ENCODE results near the gene CLDN9. TPM values are rescaled to one million over a fixed set of nuclear protein-coding genes. Genes with fewer than 3 reads are reported as not detected.

CLDN9 gene
- total and polyA plus RNA-seq, 9 of the 15 experiments (the other 6 are each of a cell fraction or from before 2014, with no cell fraction given) = 0.12 to 0.44 (median 0.22) TPM; not detected in 4

DNA sequence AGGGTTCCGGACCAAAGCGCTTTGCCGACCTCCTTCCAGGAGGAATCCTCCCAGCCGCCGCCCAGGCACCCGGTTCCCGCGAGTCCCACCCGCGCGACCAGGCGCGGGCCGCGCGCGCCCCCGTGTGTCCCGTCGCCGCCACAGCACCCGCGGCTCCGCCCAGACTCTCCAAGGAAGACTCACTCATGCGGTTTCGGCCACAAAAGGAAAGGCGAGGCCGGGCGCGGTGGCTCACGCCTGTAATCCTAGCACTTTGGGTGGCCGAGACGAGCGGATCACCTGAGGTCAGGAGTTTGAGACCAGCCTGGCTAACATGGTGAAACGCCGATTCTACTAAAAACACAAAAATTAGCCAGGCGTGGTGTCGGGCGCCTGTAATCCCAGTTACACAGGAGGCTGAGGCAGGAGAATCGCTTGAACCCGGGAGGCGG lies 29.0 kb upstream of the CLDN9 start (continued):
- TF ChIP-seq NCOA4 (IDR thresholded peaks at IDR 0.05; ENCODE audit: partially characterized antibody) (no peak), SNRNP70 (optimal IDR thresholded peaks at IDR 0.05; ENCODE audit: low read depth, low read length) (no peak), ZNF785 (CRISPR knock-in tag; IDR thresholded peaks at IDR 0.05) (no peak), PRPF4 (IDR thresholded peaks at IDR 0.05; ENCODE audit: insufficient read depth, low read depth, low read length, poor library complexity, severe bottlenecking) (no peak)
- TF ChIP-seq, protein P1, sequence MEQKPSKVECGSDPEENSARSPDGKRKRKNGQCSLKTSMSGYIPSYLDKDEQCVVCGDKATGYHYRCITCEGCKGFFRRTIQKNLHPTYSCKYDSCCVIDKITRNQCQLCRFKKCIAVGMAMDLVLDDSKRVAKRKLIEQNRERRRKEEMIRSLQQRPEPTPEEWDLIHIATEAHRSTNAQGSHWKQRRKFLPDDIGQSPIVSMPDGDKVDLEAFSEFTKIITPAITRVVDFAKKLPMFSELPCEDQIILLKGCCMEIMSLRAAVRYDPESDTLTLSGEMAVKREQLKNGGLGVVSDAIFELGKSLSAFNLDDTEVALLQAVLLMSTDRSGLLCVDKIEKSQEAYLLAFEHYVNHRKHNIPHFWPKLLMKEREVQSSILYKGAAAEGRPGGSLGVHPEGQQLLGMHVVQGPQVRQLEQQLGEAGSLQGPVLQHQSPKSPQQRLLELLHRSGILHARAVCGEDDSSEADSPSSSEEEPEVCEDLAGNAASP (IDR thresholded peaks at IDR 0.05) = no peak
- TF ChIP-seq, protein P2, sequence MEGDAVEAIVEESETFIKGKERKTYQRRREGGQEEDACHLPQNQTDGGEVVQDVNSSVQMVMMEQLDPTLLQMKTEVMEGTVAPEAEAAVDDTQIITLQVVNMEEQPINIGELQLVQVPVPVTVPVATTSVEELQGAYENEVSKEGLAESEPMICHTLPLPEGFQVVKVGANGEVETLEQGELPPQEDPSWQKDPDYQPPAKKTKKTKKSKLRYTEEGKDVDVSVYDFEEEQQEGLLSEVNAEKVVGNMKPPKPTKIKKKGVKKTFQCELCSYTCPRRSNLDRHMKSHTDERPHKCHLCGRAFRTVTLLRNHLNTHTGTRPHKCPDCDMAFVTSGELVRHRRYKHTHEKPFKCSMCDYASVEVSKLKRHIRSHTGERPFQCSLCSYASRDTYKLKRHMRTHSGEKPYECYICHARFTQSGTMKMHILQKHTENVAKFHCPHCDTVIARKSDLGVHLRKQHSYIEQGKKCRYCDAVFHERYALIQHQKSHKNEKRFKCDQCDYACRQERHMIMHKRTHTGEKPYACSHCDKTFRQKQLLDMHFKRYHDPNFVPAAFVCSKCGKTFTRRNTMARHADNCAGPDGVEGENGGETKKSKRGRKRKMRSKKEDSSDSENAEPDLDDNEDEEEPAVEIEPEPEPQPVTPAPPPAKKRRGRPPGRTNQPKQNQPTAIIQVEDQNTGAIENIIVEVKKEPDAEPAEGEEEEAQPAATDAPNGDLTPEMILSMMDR (IDR thresholded peaks at IDR 0.05 in 2 of 3, conservative IDR thresholded peaks at IDR 0.05 in 1 of 3; ENCODE audit: insufficient read depth in 2 of 3, low read depth in 1 of 3, low read length in 3 of 3) = peak; percentile 90 to 95 (median 90)
- TF ChIP-seq, protein P3, sequence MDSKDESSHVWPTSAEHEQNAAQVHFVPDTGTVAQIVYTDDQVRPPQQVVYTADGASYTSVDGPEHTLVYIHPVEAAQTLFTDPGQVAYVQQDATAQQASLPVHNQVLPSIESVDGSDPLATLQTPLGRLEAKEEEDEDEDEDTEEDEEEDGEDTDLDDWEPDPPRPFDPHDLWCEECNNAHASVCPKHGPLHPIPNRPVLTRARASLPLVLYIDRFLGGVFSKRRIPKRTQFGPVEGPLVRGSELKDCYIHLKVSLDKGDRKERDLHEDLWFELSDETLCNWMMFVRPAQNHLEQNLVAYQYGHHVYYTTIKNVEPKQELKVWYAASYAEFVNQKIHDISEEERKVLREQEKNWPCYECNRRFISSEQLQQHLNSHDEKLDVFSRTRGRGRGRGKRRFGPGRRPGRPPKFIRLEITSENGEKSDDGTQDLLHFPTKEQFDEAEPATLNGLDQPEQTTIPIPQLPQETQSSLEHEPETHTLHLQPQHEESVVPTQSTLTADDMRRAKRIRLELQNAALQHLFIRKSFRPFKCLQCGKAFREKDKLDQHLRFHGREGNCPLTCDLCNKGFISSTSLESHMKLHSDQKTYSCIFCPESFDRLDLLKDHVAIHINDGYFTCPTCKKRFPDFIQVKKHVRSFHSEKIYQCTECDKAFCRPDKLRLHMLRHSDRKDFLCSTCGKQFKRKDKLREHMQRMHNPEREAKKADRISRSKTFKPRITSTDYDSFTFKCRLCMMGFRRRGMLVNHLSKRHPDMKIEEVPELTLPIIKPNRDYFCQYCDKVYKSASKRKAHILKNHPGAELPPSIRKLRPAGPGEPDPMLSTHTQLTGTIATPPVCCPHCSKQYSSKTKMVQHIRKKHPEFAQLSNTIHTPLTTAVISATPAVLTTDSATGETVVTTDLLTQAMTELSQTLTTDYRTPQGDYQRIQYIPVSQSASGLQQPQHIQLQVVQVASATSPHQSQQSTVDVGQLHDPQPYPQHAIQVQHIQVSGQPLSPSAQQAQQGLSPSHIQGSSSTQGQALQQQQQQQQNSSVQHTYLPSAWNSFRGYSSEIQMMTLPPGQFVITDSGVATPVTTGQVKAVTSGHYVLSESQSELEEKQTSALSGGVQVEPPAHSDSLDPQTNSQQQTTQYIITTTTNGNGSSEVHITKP (IDR thresholded peaks at IDR 0.05; ENCODE audit: partially characterized antibody) = no peak
- TF ChIP-seq, protein P4, sequence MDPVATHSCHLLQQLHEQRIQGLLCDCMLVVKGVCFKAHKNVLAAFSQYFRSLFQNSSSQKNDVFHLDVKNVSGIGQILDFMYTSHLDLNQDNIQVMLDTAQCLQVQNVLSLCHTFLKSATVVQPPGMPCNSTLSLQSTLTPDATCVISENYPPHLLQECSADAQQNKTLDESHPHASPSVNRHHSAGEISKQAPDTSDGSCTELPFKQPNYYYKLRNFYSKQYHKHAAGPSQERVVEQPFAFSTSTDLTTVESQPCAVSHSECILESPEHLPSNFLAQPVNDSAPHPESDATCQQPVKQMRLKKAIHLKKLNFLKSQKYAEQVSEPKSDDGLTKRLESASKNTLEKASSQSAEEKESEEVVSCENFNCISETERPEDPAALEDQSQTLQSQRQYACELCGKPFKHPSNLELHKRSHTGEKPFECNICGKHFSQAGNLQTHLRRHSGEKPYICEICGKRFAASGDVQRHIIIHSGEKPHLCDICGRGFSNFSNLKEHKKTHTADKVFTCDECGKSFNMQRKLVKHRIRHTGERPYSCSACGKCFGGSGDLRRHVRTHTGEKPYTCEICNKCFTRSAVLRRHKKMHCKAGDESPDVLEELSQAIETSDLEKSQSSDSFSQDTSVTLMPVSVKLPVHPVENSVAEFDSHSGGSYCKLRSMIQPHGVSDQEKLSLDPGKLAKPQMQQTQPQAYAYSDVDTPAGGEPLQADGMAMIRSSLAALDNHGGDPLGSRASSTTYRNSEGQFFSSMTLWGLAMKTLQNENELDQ (CRISPR knock-in tag; IDR thresholded peaks at IDR 0.05; ENCODE audit: borderline replicate concordance) = no peak
